ENCODE data around the gene CECR2. TPM values are rescaled to one million over a fixed set of nuclear protein-coding genes. Genes with fewer than 3 reads are reported as not detected.

The CECR2 gene
- total RNA-seq, 2 donors from 2014 or later: 2.6 to 3.4 TPM

- WGBS, 2 donors: 85 to 88% methylated on average over 11 to 12 of the region's 12 CpGs
- no peak for DNase-seq
- TF ChIP-seq, protein P1, sequence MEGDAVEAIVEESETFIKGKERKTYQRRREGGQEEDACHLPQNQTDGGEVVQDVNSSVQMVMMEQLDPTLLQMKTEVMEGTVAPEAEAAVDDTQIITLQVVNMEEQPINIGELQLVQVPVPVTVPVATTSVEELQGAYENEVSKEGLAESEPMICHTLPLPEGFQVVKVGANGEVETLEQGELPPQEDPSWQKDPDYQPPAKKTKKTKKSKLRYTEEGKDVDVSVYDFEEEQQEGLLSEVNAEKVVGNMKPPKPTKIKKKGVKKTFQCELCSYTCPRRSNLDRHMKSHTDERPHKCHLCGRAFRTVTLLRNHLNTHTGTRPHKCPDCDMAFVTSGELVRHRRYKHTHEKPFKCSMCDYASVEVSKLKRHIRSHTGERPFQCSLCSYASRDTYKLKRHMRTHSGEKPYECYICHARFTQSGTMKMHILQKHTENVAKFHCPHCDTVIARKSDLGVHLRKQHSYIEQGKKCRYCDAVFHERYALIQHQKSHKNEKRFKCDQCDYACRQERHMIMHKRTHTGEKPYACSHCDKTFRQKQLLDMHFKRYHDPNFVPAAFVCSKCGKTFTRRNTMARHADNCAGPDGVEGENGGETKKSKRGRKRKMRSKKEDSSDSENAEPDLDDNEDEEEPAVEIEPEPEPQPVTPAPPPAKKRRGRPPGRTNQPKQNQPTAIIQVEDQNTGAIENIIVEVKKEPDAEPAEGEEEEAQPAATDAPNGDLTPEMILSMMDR (IDR thresholded peaks at IDR 0.05): no peak
- no peak for TF ChIP-seq POLR2A (IDR thresholded peaks at IDR 0.05)
- Histone ChIP-seq H3K4me3 (no peak overlapping the region), H3K4me1 (no peaks in the 10 kb centered on the region), H3K27ac (no peak overlapping the region), H3K27me3 (no peaks in the 10 kb centered on the region), H3K36me3 (replicated peaks in 1 of 2; ENCODE audit: insufficient read depth in 1 of 2, low read depth in 2 of 2) (no peaks in the 10 kb centered on the region), H3K9me3 (no peaks in the 10 kb centered on the region)
- ATAC-seq: no peak
- intact Hi-C loops (cut with DNase I): no loop called here
Observed at GRCh38 chr22:17475318-17476230, 106.3 kb downstream of the CECR2 start.

DNA sequence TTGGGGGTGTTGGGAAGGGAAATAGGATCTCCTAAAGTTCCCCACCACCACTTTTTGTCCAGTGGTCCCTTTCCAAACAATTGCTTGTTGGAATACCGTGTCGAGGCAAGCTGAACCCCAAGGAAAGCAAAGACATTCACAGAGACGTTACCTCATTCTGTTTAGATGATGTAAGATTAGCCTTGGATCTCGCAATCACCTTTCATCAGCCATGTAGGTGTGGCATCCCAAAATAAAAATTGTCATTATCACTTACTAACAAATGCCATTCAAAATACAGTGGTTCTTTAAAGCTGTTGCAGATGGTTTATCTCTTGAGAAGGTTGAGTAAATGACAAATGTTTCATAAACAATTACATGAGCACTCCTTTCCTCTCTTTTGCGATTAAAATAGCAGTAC lies 107.6 kb downstream of the CECR2 start:
- DNase-seq: no peak
- WGBS, 2 donors: 68 to 71% methylated on average over 5 of the region's 5 CpGs
- intact Hi-C loops (cut with DNase I): no loop called here
- no peaks in the 10 kb centered on the region for H3K9me3 ChIP-seq
- H3K4me3 ChIP-seq: no peak overlapping the region
- TF ChIP-seq POLR2A (IDR thresholded peaks at IDR 0.05): no peak
- TF ChIP-seq, protein P1 (IDR thresholded peaks at IDR 0.05): no peak
- ATAC-seq: no peak
- H3K27me3 ChIP-seq: no peaks in the 10 kb centered on the region
- no peaks in the 10 kb centered on the region for H3K36me3 ChIP-seq (replicated peaks in 1 of 2; ENCODE audit: insufficient read depth in 1 of 2, low read depth in 2 of 2)
- H3K27ac ChIP-seq: no peak overlapping the region
- H3K4me1 ChIP-seq: no peaks in the 10 kb centered on the region

- WGBS, 2 donors: 32 to 50% methylated on average over 14 of the region's 14 CpGs
- intact Hi-C loops (cut with DNase I): no loop called here
- no peaks in the 10 kb centered on the region for H3K4me1 ChIP-seq
- H3K4me3 ChIP-seq: no peak overlapping the region
- ATAC-seq (peak; percentile 27), DNase-seq (peak in 2 of 4 donors; percentile 30)
- no peaks in the 10 kb centered on the region for H3K9me3 ChIP-seq
- no peaks in the 10 kb centered on the region for H3K27me3 ChIP-seq
- TF ChIP-seq, protein P1 (IDR thresholded peaks at IDR 0.05): no peak
- TF ChIP-seq POLR2A (IDR thresholded peaks at IDR 0.05): no peak
- H3K27ac ChIP-seq: no peak overlapping the region
- H3K36me3 ChIP-seq (replicated peaks in 1 of 2; ENCODE audit: insufficient read depth in 1 of 2, low read depth in 2 of 2): no peaks in the 10 kb centered on the region
Observed at GRCh38 chr22:17477391-17477833, 108.2 kb downstream of the CECR2 start.

GRCh38 chr22:17479135-17479534 lies 109.9 kb downstream of the CECR2 start:
- H3K27ac ChIP-seq: no peak overlapping the region
- H3K36me3 ChIP-seq (replicated peaks in 1 of 2; ENCODE audit: insufficient read depth in 1 of 2, low read depth in 2 of 2): no peaks in the 10 kb centered on the region
- no peaks in the 10 kb centered on the region for H3K27me3 ChIP-seq
- no peaks in the 10 kb centered on the region for H3K9me3 ChIP-seq
- WGBS, 2 donors: 61 to 66% methylated on average over 2 of the region's 2 CpGs
- H3K4me1 ChIP-seq: no peaks in the 10 kb centered on the region
- no peak overlapping the region for H3K4me3 ChIP-seq
- ATAC-seq (no peak), DNase-seq (no peak)
- intact Hi-C loops (cut with DNase I): no loop called here
- TF ChIP-seq, protein P1 (IDR thresholded peaks at IDR 0.05): no peak
- TF ChIP-seq POLR2A (IDR thresholded peaks at IDR 0.05): no peak
